HG02943 (cell line): ENCODE results near the gene RND3.

Source experiments
- ATAC-seq: cut with Tn5 transposase; IDR thresholded peaks from one replicate; pipeline ENCODE4 v1.9.1; 2021; ENCODE audit warnings: mild to moderate bottlenecking, low read depth, moderate library complexity; ENCODE audit not compliant: unreplicated experiment

RND3 gene

DNA sequence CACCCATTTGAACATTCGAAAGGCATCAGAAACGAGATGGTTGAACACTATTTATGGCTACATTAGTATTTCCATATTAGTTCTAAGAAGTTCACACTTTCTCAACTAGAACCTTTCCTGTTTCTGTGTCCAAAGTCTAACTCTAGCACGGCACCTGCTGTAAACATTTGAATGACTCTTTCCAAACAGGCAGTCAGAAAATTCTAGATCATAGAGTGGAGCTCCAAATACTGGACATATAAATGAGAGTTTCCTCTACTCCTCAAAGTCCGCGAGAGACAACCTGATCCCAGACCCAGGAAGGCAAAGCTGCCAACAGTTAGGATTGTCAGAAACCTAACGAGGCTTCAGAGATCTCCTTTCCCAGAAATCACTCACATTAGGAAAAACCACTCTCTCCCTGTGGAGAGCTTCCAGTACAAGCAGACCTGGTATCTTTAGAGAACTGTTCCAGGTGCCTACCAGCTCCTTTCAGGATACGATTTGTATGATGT, 10.6 kb downstream of the RND3 start:
- no peak for ATAC-seq

- no peak for ATAC-seq
Measured at GRCh38 chr2:150476286-150476685, 11.2 kb downstream of the RND3 start.

DNA sequence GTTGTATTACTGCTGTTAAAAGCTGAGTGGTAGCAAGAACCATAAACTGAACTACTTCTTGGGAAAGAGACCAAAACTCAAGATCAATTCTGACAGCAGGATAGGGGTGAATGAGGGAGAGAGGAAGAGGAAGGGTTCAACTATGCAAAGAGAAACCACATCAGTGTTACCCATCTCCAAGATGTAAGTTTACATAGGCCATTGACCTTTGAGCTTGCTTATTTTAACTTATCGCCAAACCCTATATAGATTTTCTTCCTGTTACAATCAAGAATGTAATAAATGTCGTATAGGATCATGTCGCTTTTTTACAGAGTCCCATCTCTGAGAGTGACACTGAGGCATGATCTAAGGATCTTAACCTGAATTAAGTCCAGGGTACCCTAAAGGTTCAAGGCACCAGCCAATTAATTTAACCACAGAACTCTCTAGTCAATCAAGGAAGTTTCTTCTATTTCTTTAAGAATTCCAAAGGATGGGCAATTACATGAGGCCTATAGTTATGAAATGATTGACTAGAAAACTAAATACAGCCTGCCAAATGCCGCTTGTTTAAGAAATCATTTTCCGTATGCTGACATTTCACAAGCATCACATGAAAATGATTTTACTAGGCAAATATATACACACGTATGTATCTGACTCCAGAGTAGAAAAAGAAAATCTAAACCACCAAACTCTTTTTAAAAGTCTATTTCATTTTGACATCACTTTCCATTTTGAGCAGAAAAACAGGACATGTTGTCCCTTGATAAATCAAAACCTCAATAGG, 11.8 kb downstream of the RND3 start:
- ATAC-seq = no peak

DNA sequence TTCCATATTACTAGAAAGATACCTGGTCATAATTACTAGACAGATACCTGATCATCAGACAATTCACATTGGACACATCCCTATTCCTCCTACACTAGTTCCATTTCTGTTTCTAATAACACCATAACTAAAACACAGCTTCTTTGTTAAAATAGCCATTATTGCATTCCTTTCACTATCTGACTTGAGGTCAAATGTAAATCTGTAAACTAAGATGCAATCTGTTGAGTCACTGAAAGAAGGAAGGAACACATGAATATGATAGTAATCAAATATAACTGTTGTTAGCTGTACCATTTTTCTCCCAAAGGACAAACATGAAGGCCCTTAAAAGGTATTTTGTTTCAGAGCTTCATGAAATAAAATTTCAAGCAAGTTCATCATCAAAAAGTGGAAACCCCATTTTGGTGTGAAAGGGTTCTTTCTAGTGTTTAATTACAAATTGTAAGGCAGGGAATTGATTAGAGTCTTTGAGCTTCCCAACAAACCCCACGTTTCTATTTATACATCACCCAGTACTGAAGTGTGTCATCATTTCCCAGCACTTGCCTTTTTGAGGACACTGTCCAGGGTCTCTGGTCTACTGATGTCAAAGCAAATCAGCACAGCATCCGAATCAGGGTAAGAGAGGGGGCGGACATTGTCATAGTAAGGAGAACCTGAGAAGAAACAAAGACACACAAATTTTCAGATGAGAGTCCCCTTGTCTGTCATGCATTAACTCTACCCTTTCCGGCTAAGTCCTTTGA, 13.0 kb downstream of the RND3 start:
- no peak for ATAC-seq

DNA sequence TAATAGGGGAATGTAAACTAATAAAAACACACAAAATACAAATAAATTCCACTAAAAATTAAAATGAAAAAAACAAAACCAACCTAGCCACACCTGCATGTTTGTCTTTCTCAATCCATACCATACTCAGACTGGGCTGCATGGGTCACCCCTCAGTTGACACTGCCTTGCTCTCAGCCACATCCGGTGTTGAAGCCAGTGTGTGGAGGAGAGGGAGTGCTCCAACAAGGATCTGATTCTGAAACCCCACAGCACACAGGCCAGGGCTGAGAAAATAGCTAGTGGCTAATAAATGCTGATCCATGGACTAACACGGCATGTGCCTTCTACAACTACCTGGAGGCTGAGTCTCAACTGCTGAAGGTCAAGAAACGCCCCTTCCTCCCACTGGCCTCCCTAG, 13.7 kb downstream of the RND3 start:
- ATAC-seq = no peak

- ATAC-seq = no peak
Measured at GRCh38 chr2:150472511-150472899, 15.0 kb downstream of the RND3 start.

DNA sequence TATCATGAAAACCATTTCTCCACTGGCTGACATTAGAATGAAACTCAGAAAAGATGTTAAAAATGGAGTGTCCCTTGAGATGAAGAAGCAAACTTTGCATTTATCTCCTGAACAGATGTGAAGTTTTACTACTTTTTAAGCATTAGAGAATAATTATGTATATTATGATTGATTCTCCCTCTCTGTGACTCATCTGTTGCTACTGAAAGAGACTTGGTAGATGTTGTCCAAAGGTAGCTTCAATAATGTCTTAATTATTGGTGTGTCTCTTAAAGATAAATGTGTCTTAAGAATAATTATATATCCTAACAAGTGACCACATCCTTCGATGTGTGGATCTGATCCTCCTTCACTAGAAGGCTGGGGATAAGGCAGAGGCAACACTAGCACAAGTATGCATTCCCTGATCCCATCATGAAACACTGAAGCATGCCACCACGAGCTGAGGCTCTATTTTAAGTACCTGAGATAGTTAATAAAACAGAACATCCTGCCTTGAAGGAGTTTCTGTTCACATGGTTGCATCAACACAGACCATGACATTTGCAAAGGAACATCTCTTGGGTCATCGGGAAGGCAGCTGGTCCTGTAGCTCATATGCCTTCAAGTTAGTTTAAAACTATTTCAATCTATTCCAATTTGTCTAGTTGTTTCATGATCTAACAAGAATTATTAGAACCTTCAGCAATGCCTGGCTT, 15.5 kb downstream of the RND3 start:
- ATAC-seq = no peak

- ATAC-seq = no peak
Measured at GRCh38 chr2:150470435-150470834, 17.0 kb downstream of the RND3 start.

GRCh38 chr2:150469706-150470274, 17.7 kb downstream of the RND3 start:
- no peak for ATAC-seq

DNA sequence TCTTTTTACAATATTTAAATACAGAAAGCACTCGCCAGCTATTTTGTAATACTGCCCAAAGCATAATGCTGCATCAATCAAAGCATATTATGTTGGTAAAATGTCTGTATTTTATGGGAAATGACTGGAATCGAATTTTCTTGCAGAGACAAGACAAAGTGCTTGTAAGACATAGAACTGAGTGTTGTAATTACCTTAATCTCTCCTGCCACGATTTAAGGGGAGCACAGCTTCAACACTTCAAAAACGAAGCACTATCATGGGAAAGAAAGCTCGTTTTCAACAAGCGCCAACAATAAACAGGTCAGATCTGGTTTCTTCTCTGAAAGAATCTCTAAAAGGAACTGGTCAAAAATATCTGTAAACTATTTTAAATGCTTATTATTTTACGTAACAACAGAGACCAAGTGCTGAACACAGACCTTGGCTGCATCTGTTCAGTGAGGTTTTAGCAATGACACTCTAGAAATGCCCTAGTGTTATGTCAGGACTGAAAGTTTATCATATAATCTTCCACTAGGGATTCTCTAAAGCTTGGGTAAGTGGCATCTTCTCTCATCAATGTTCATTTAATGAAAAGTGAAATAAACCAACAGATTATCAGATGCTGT, 19.0 kb downstream of the RND3 start:
- no peak for ATAC-seq

DNA sequence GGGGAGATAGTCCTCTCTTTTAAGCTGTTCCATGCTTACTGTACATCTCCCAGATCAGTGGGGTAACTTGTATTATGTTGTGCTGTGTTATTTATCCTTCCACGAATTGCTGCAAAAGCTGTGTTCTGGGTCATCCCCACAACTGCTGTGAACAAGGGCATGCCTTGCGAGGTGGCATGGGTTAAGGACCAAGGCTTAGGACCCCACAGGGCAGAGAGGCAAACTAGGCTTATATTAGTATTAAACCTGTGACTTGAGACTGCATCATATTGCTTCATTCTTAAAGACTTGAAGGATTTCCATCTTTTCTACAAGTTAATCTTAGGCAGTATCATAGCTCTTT, 19.9 kb downstream of the RND3 start:
- no peak for ATAC-seq

GRCh38 chr2:150466741-150467620, 20.5 kb downstream of the RND3 start:
- ATAC-seq = no peak

DNA sequence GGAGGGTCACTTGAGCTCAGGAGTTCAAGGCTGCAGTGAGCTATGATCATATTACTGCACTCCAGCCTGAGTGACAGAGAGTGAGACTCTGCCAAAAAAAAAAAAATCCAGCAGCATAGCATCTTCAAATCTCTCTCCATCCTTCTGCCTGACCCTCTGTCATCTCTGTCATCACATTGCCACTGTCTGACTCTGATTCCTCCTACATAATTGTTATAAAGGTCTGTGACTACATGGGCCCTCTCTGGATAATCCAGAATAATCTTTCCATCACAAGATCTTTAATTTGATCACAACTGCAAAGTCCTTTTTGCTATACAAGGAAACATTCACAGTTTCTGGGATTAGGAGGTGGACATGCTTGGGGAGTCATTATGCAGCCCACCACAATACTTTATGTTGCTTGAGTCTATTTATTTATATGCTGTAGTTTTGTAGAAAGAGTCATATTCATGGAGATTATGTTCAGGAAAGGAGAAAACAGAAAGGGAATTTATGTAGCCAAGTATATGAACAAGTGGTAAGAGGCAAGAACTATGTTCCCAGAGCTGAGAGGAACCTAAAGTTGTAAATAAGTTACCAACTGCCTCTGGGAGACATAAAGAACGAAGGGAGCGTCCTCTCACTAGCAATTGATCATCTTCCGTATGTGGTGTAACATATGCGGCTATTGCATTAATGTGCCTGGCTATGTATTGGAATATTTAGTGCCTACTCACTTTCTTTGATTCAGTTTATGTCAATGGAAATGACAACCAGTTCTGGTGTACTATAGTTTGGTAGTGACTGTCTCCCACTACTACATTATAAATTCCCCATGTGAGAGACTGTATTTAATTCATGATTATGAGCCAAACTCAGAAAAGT, 21.5 kb downstream of the RND3 start:
- no peak for ATAC-seq

- ATAC-seq = no peak
Measured at GRCh38 chr2:150464986-150465385, 22.5 kb downstream of the RND3 start.

GRCh38 chr2:150464270-150464669, 23.2 kb downstream of the RND3 start:
- ATAC-seq = no peak

GRCh38 chr2:150462770-150463169, 24.7 kb downstream of the RND3 start:
- no peak for ATAC-seq

GRCh38 chr2:150459281-150459680, 28.2 kb downstream of the RND3 start:
- ATAC-seq = no peak

- no peak for ATAC-seq
Measured at GRCh38 chr2:150450765-150451164, 36.7 kb downstream of the RND3 start.

DNA sequence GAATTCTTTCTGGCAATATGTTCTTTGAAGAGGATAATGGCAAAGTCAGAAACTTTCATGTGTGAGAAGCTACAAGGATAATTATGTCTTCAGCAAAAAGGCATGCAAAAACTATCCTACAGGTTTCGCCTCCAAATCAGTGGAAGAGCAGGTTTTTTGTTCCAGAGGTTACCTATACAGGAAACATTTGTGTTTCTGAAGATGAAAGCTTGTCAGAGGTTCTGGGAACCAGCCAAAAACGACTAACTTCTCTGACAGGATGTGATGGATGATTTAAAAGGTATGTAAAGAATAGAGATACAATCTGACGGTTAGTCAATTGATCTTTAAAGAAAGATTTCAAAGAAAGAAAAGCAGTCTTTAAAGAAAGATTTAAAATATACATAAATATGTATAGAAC, 37.6 kb downstream of the RND3 start:
- ATAC-seq = no peak
